Suprapubic skin (tissue), 4 donors: Measurements from ENCODE around the gene AGFG2. TPM values are rescaled to one million over a fixed set of nuclear protein-coding genes. Genes with fewer than 3 reads are reported as not detected.
"Not testable (repeated sequence)": the region's sequence is repeated elsewhere in the genome, so short reads cannot be mapped to it uniquely, and the experiment has no call there.

Experiments used
- DNase-seq, 2 donors: peaks; one replicate each; pipeline ENCODE4 v3.0.0-alpha.2; 2019; ENCODE audit warnings: low spot score in 2 of 2
- H3K27ac ChIP-seq: fragments of 200-600 bp; sonication (generic); one replicate; pipeline ENCODE4 v1.5.1; 2019
- H3K27me3 ChIP-seq: fragments of 200-600 bp; sonication (generic); one replicate; pipeline ENCODE4 v1.5.1; 2019
- H3K36me3 ChIP-seq: fragments of 200-600 bp; sonication (generic); one replicate; pipeline ENCODE4 v1.5.1; 2019
- H3K4me1 ChIP-seq: fragments of 200-600 bp; sonication (generic); one replicate; pipeline ENCODE4 v1.5.1; 2019
- H3K4me3 ChIP-seq: fragments of 200-600 bp; sonication (generic); one replicate; pipeline ENCODE4 v1.5.1; 2019; ENCODE audit warnings: mild to moderate bottlenecking
- H3K9me3 ChIP-seq: fragments of 200-600 bp; sonication (generic); one replicate; pipeline ENCODE4 v1.5.1; 2019
- EP300 ChIP-seq: sonication (generic); formaldehyde crosslinking; IDR thresholded peaks from one replicate; pipeline ENCODE4 v1.6.1; 2017; ENCODE audit warnings: antibody characterized with exemption
- POLR2A ChIP-seq, 2 donors: fragments of 450-650 bp; IDR thresholded peaks; one replicate each; pipeline ENCODE4 v1.6.1; 2017; ENCODE audit warnings: antibody characterized with exemption in 2 of 2, mild to moderate bottlenecking in 2 of 2, moderate library complexity in 2 of 2
- POLR2AphosphoS5 ChIP-seq, 3 donors: sonication (generic); formaldehyde crosslinking; IDR thresholded peaks; one replicate each; pipeline ENCODE4 v1.6.1; 2017; ENCODE audit warnings: antibody characterized with exemption in 3 of 3
- WGBS: methylation state at CpG from one replicate; pipeline ENCODE4 v1.1.5; 2018; 5-methylcytosine and 5-hydroxymethylcytosine counted together
- total RNA-seq, 4 donors: library from RNA; depleted of rRNA; stranded (reverse); fragments of >200 nt; gene quantifications; one replicate each; pipeline ENCODE4 v1.1.0, GENCODE V29; 2016
- TF ChIP-seq, protein P1 (sequence below), 2 donors: fragments of 200-600 bp in 1 of 2; fragments of 450-650 bp in 1 of 2; sonication (generic) in 1 of 2; IDR thresholded peaks; one replicate each; pipeline ENCODE4 v1.5.1; 2016 to 2019; ENCODE audit warnings: antibody characterized with exemption in 2 of 2, mild to moderate bottlenecking in 1 of 2, moderate library complexity in 1 of 2

The AGFG2 gene
- total RNA-seq, 4 donors from 2014 or later: 46.6 to 63.4 (median 52.9) TPM

GRCh38 chr7:100492738-100493475 is 46.1 kb upstream of the AGFG2 start:
- Histone ChIP-seq H3K27ac (no peak overlapping the region), H3K4me3 (peak overlapping the region; percentile 48), H3K27me3 (peaks cover 5% of the 10 kb centered on the region), H3K36me3 (no peaks in the 10 kb centered on the region), H3K9me3 (no peaks in the 10 kb centered on the region), H3K4me1 (peaks cover 14% of the 10 kb centered on the region)
- DNase-seq: no peak
- 78% methylated on average over 5 of the region's 5 CpGs for WGBS
- TF ChIP-seq, protein P1, sequence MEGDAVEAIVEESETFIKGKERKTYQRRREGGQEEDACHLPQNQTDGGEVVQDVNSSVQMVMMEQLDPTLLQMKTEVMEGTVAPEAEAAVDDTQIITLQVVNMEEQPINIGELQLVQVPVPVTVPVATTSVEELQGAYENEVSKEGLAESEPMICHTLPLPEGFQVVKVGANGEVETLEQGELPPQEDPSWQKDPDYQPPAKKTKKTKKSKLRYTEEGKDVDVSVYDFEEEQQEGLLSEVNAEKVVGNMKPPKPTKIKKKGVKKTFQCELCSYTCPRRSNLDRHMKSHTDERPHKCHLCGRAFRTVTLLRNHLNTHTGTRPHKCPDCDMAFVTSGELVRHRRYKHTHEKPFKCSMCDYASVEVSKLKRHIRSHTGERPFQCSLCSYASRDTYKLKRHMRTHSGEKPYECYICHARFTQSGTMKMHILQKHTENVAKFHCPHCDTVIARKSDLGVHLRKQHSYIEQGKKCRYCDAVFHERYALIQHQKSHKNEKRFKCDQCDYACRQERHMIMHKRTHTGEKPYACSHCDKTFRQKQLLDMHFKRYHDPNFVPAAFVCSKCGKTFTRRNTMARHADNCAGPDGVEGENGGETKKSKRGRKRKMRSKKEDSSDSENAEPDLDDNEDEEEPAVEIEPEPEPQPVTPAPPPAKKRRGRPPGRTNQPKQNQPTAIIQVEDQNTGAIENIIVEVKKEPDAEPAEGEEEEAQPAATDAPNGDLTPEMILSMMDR (IDR thresholded peaks at IDR 0.05): no peak
- TF ChIP-seq EP300: no peak
- TF ChIP-seq POLR2AphosphoS5 (IDR thresholded peaks at IDR 0.05): no peak
- no peak for TF ChIP-seq POLR2A (IDR thresholded peaks at IDR 0.05)

DNA sequence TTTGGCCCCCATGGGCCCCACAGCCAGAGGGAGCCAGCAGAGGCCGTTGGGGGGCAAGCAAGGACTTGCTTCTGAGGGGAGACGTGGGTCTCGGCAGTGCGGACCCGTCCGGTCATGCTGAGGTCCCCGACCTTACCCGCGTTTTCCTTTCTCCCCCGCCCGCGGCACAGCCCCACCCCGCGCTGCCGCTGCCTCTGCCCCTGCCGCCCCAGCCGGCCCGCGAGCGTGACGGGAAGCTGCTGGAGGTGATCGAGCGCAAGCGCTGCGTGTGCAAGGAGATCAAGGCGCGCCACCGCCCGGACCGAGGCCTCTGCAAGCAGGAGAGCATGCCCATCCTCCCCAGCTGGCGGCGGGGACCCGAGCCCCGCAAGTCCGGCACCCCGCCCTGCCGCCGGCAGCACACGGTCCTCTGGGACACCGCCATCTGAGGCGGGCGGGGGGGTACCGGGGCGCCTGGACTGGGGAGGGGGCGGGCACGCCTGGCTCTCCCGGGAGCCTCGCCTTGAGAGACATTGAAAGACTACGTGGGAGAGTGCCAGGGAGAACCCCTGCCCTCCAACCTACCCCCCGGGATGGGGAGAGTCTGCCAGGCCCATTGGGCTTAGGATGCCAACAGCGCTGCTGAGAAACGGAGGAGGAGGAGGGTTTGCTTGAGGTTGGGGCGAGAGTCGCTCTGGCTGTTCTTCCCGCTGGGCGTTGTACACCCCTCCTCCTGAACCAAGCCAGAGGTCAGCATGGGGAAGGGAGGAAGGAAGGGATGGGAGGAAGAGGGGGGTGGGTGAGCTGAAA is 45.3 kb upstream of the AGFG2 start:
- Histone ChIP-seq H3K27ac (no peak overlapping the region), H3K9me3 (no peaks in the 10 kb centered on the region), H3K36me3 (no peaks in the 10 kb centered on the region), H3K4me3 (peak overlapping the region; percentile 48), H3K4me1 (peaks cover 14% of the 10 kb centered on the region), H3K27me3 (peaks cover 5% of the 10 kb centered on the region)
- TF ChIP-seq POLR2A (IDR thresholded peaks at IDR 0.05) (no peak), POLR2AphosphoS5 (IDR thresholded peaks at IDR 0.05) (no peak), EP300 (no peak)
- TF ChIP-seq, protein P1 (IDR thresholded peaks at IDR 0.05): no peak
- DNase-seq: no peak
- WGBS: 13% methylated on average over 35 of the region's 56 CpGs

GRCh38 chr7:100496509-100496908 is 42.5 kb upstream of the AGFG2 start:
- no peaks in the 10 kb centered on the region for H3K36me3 ChIP-seq
- no peak overlapping the region for H3K4me3 ChIP-seq
- no peak for TF ChIP-seq POLR2A (IDR thresholded peaks at IDR 0.05)
- no peak for TF ChIP-seq EP300
- TF ChIP-seq, protein P1 (IDR thresholded peaks at IDR 0.05): no peak
- TF ChIP-seq POLR2AphosphoS5 (IDR thresholded peaks at IDR 0.05): no peak
- 83% methylated on average over 6 of the region's 6 CpGs for WGBS
- no peaks in the 10 kb centered on the region for H3K9me3 ChIP-seq
- H3K27ac ChIP-seq: no peak overlapping the region
- no peak for DNase-seq
- H3K27me3 ChIP-seq: peaks cover 5% of the 10 kb centered on the region
- peaks cover 14% of the 10 kb centered on the region for H3K4me1 ChIP-seq

GRCh38 chr7:100500743-100501142 is 38.3 kb upstream of the AGFG2 start:
- not testable (repeated sequence) for H3K9me3 ChIP-seq, H3K4me1 ChIP-seq, H3K27me3 ChIP-seq, H3K36me3 ChIP-seq, H3K4me3 ChIP-seq, H3K27ac ChIP-seq, DNase-seq
- WGBS: 93% methylated on average over 2 of the region's 2 CpGs

DNA sequence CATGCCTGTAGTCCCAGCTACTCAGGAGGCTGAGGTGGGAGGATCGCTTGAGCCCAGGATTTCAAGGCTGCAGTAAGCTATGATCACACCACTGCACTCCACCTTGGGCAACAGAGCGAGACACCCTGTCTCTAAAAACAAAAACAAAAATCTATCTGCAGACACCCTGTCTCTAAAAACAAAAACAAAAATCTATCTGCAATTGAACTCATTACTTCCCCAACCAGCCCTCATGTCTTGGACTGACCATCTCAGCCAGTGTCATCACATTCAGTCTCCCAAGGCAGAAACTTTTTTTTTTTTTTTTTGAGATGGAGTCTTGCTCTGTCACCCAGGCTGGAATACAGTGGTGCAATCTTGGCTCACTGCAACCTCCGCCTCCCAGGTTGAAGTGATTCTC is 35.0 kb upstream of the AGFG2 start:
- H3K9me3 ChIP-seq, H3K4me1 ChIP-seq, H3K27ac ChIP-seq, H3K4me3 ChIP-seq, H3K36me3 ChIP-seq, DNase-seq, H3K27me3 ChIP-seq: not testable (repeated sequence)
- WGBS: 94% methylated on average over 3 of the region's 3 CpGs

DNA sequence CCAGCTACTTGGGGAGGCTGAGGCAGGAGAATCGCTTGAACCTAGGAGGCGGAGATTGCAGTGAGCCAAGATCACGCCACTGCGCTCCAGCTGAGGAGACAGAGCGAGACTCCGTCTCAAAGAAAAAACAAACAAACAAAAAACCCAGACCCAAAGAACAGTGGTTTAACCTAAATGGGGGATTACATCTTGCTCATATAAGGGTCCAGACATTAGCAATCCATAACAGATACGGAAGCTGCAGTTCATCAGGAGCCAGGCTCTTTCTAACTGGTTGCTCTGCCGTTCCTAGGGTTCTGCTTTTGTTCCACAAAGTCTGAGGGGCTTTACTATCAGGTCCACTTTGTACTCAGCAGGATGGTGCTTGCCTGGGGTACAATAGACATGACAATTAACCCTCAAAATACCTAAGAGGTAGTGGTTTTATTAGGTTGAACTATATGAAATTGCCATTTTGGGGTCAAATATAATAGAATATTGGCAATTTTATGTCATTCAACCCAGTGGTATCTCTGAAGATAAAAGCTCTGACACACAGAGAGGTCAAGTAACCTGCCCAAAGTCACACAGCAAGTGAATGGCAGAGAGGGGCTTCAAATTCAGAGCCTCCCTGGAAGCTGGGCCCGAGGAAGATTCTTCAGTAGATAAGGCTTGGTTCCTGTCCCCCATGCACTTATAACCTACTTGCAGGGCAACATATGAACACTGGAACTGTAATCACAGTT is 34.0 kb upstream of the AGFG2 start:
- no peak for DNase-seq
- Histone ChIP-seq H3K27me3 (no peaks in the 10 kb centered on the region), H3K36me3 (no peaks in the 10 kb centered on the region), H3K9me3 (no peaks in the 10 kb centered on the region), H3K4me1 (peaks cover 7% of the 10 kb centered on the region), H3K4me3 (no peak overlapping the region), H3K27ac (no peak overlapping the region)
- TF ChIP-seq POLR2A (IDR thresholded peaks at IDR 0.05) (no peak), POLR2AphosphoS5 (IDR thresholded peaks at IDR 0.05) (no peak), EP300 (no peak)
- TF ChIP-seq, protein P1 (IDR thresholded peaks at IDR 0.05): no peak
- WGBS: 95% methylated on average over 9 of the region's 9 CpGs
